ENCODE data around the gene FANCC.

Gene FANCC

GRCh38 chr9:95095641-95096355 lies 221.7 kb downstream of the FANCC start:
- no peak for DNase-seq

- no peak for DNase-seq
Measured at GRCh38 chr9:95094002-95094401, 223.5 kb downstream of the FANCC start.

- DNase-seq: no peak
Measured at GRCh38 chr9:95093586-95093985, 223.9 kb downstream of the FANCC start.

- no peak for DNase-seq
Measured at GRCh38 chr9:95092262-95093072, 225.0 kb downstream of the FANCC start.

- no peak for DNase-seq
Measured at GRCh38 chr9:95091601-95092261, 225.8 kb downstream of the FANCC start.

- DNase-seq: no peak
Measured at GRCh38 chr9:95090871-95091577, 226.5 kb downstream of the FANCC start.

- no peak for DNase-seq
Measured at GRCh38 chr9:95090023-95090791, 227.3 kb downstream of the FANCC start.

- no peak for DNase-seq
Measured at GRCh38 chr9:95089257-95090022, 228.1 kb downstream of the FANCC start.

GRCh38 chr9:95088421-95089161 lies 228.9 kb downstream of the FANCC start:
- DNase-seq: no peak

GRCh38 chr9:95087659-95088242 lies 229.8 kb downstream of the FANCC start:
- DNase-seq: no peak

- no peak for DNase-seq
Measured at GRCh38 chr9:95086564-95086955, 230.9 kb downstream of the FANCC start.

GRCh38 chr9:95085861-95086563 lies 231.5 kb downstream of the FANCC start:
- no peak for DNase-seq

- DNase-seq: no peak
Measured at GRCh38 chr9:95085036-95085770, 232.3 kb downstream of the FANCC start.

GRCh38 chr9:95084254-95084934 lies 233.1 kb downstream of the FANCC start:
- DNase-seq: no peak

- DNase-seq: no peak
Measured at GRCh38 chr9:95083086-95083768, 234.3 kb downstream of the FANCC start.

- DNase-seq: no peak
Measured at GRCh38 chr9:95082401-95083084, 235.0 kb downstream of the FANCC start.

GRCh38 chr9:95081998-95082397 lies 235.5 kb downstream of the FANCC start:
- no peak for DNase-seq

Measured in activated naive CD4-positive, alpha-beta T cell (primary cell).